ENCODE data around the gene CUL9. TPM values are rescaled to one million over a fixed set of nuclear protein-coding genes. Genes with fewer than 3 reads are reported as not detected.

CUL9 gene
- total RNA-seq, 1 donor from 2014 or later: 51.6 TPM

DNA sequence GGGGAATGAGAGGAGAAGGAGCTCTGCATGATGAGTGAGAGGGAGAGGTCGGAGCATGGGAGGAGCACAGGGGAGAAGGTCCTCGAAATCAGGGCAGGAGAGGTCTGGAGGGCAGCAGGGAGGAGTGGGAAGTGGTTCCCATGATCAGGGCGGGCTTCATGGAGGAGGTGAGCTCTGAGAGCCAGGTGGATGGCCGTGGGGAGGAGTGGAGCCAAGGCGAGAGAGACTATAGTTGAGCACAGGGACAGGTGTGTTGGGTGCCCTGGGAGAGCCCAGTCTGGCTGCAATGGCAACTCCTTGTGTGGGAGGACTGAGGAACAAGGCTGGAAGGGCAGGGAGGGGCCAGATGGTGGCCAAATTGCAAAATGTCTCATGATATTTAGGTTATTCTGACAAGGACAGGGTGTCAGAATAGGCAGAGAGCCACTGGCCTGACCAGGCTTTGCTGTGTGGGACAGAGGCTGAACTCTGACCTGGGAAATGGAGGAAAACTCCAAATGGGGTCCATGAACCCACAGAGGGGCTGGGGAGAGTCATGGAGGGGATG lies 82.7 kb downstream of the CUL9 start:
- H3K4me3 Mint-ChIP-seq (ENCODE audit: unreplicated experiment): no peak overlapping the region
- TF ChIP-seq, protein P1, sequence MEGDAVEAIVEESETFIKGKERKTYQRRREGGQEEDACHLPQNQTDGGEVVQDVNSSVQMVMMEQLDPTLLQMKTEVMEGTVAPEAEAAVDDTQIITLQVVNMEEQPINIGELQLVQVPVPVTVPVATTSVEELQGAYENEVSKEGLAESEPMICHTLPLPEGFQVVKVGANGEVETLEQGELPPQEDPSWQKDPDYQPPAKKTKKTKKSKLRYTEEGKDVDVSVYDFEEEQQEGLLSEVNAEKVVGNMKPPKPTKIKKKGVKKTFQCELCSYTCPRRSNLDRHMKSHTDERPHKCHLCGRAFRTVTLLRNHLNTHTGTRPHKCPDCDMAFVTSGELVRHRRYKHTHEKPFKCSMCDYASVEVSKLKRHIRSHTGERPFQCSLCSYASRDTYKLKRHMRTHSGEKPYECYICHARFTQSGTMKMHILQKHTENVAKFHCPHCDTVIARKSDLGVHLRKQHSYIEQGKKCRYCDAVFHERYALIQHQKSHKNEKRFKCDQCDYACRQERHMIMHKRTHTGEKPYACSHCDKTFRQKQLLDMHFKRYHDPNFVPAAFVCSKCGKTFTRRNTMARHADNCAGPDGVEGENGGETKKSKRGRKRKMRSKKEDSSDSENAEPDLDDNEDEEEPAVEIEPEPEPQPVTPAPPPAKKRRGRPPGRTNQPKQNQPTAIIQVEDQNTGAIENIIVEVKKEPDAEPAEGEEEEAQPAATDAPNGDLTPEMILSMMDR (IDR thresholded peaks at IDR 0.05; ENCODE audit: partially characterized antibody, unreplicated experiment): no peak
- H3K36me3 Mint-ChIP-seq (ENCODE audit: unreplicated experiment): no peaks in the 10 kb centered on the region
- peaks cover 22% of the 10 kb centered on the region for H3K9me3 Mint-ChIP-seq (ENCODE audit: unreplicated experiment)
- DNase-seq: no peak
- peaks cover 18% of the 10 kb centered on the region for H3K4me1 Mint-ChIP-seq (ENCODE audit: low read depth, unreplicated experiment)
- peaks cover 27% of the 10 kb centered on the region for H3K27me3 Mint-ChIP-seq (ENCODE audit: unreplicated experiment)
- no peak overlapping the region for H3K27ac Mint-ChIP-seq (ENCODE audit: unreplicated experiment)

DNA sequence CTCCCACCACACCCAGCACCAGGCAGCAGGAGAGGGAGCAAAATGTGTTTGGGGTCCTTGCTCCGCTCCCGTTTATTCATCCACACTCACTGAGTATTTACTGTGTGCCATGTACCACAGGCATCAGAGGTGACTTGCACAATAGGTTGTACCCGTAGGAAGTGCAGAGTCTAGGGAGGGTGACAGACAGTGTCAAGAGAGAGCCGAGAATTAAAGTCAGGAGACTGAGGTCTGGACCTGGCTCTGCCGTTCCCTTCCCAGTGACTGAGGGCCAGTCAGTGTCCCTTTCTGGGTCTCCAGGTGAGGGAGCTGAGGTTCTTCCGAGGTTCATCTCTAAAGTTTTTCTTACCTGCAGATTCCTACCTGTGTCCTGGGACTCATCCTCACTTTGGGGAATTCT lies 83.6 kb downstream of the CUL9 start:
- Mint-ChIP-seq H3K36me3 (ENCODE audit: unreplicated experiment) (no peaks in the 10 kb centered on the region), H3K27me3 (ENCODE audit: unreplicated experiment) (peaks cover 26% of the 10 kb centered on the region), H3K27ac (ENCODE audit: unreplicated experiment) (no peak overlapping the region), H3K4me3 (ENCODE audit: unreplicated experiment) (no peak overlapping the region), H3K9me3 (ENCODE audit: unreplicated experiment) (peaks cover 25% of the 10 kb centered on the region), H3K4me1 (ENCODE audit: low read depth, unreplicated experiment) (peaks cover 23% of the 10 kb centered on the region)
- DNase-seq: no peak
- TF ChIP-seq, protein P1 (IDR thresholded peaks at IDR 0.05; ENCODE audit: partially characterized antibody, unreplicated experiment): no peak

DNA sequence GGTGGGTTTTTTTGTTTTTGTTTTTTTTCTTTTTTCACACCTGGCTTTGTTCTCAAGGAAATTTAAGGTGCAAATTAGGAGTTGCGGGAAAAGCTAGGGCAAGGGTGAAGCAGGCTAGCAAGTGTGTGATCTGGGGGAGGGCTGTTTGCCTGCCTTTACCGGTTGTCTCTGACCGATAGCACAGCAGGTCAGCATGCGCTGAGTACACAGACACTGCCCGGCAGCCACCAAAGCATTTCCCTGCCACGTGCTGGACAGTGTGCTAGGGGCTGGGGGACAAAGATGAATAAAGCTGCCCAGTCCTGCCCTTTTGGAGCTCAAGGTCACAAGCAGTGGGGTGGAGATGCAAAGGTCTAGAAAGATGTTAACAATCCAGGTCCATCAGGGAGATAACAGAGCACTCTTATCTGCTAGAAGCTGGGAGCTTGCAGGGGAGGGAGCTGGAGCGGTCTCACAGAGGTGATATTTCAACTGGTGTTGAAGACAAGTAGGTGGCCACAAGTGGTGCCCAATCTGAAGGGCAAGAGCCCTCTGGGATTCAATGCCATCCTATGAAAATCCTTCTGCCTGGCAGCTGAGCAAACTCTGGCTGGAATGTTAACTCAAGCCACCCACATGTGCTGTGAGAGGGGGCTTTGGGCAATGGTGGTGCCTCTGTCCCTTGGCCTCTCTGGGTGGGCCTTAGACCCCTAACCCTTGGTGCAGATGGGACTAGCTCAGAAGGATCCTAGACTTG lies 85.8 kb downstream of the CUL9 start:
- Mint-ChIP-seq H3K4me1 (ENCODE audit: low read depth, unreplicated experiment) (peaks cover 26% of the 10 kb centered on the region), H3K27ac (ENCODE audit: unreplicated experiment) (peak overlapping the region; percentile 60), H3K36me3 (ENCODE audit: unreplicated experiment) (no peaks in the 10 kb centered on the region), H3K4me3 (ENCODE audit: unreplicated experiment) (no peak overlapping the region), H3K9me3 (ENCODE audit: unreplicated experiment) (peaks cover 22% of the 10 kb centered on the region), H3K27me3 (ENCODE audit: unreplicated experiment) (peaks cover 18% of the 10 kb centered on the region)
- no peak for DNase-seq
- TF ChIP-seq, protein P1 (IDR thresholded peaks at IDR 0.05; ENCODE audit: partially characterized antibody, unreplicated experiment): no peak

DNA sequence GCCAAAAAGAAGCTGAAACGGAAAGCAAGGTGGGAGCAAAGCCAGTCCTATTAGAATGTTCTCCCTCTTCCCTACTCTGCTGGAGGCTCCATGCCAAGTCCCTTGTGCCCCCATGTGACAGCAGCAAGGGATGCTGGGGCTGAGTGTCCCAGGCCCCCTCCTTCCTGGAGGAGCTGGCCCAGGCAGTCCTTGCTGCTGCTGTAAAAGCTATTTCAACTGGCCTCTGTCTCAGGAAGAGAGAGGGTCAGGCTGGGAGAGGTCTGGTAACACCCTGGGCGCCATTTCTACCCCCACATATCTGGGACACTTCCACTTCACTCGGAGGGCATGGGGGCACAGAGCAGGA lies 86.3 kb downstream of the CUL9 start:
- Mint-ChIP-seq H3K4me3 (ENCODE audit: unreplicated experiment) (peak overlapping the region; percentile 30), H3K4me1 (ENCODE audit: low read depth, unreplicated experiment) (peaks cover 27% of the 10 kb centered on the region), H3K9me3 (ENCODE audit: unreplicated experiment) (peaks cover 24% of the 10 kb centered on the region), H3K27ac (ENCODE audit: unreplicated experiment) (no peak overlapping the region), H3K36me3 (ENCODE audit: unreplicated experiment) (no peaks in the 10 kb centered on the region), H3K27me3 (ENCODE audit: unreplicated experiment) (peaks cover 21% of the 10 kb centered on the region)
- no peak for DNase-seq
- TF ChIP-seq, protein P1 (IDR thresholded peaks at IDR 0.05; ENCODE audit: partially characterized antibody, unreplicated experiment): no peak

DNA sequence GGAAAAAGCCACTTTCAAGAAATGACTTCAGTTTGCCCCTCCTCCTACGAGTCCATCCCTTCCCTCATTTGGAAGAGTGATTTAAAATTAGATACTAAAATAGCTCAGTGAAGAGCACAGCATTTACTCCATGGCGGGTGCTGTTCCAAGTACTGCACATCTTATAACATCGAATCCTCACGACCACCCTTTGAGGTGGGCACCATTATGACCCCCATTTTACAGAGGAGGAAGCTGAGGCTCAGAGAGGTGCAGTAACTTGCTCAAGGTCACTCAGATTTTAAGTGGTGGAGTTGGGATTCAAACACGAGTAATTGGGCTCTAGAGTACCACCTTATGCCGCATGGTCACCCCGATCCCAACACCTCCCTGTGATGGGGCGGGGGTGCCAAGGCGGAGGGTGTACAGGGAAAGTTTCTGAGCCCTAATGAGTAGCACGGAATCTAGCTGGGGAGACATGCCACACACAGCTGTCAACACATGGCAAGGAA lies 86.8 kb downstream of the CUL9 start:
- Mint-ChIP-seq H3K4me1 (ENCODE audit: low read depth, unreplicated experiment) (peaks cover 27% of the 10 kb centered on the region), H3K27me3 (ENCODE audit: unreplicated experiment) (peaks cover 19% of the 10 kb centered on the region), H3K36me3 (ENCODE audit: unreplicated experiment) (no peaks in the 10 kb centered on the region), H3K4me3 (ENCODE audit: unreplicated experiment) (no peak overlapping the region), H3K9me3 (ENCODE audit: unreplicated experiment) (peaks cover 24% of the 10 kb centered on the region), H3K27ac (ENCODE audit: unreplicated experiment) (peak overlapping the region; percentile 66)
- TF ChIP-seq, protein P1 (IDR thresholded peaks at IDR 0.05; ENCODE audit: partially characterized antibody, unreplicated experiment): no peak
- DNase-seq: no peak
